ENCODE data around the gene GDE1. TPM values are rescaled to one million over a fixed set of nuclear protein-coding genes. Genes with fewer than 3 reads are reported as not detected.

GDE1 gene
- total RNA-seq, 1 donor from 2014 or later = 126 TPM

GRCh38 chr16:19460397-19460796, 61.5 kb downstream of the GDE1 start:
- intact Hi-C loops (cut with micrococcal nuclease) = no loop called here
- H3K27me3 ChIP-seq (ENCODE audit: low read depth) = peaks cover 22% of the 10 kb centered on the region
- no peak overlapping the region for H3K4me3 ChIP-seq
- no peak for TF ChIP-seq CTCF (IDR thresholded peaks at IDR 0.05; ENCODE audit: borderline replicate concordance)
- DNase-seq = no peak
- H3K27ac ChIP-seq (replicated peaks) = no peak overlapping the region
- H3K9me3 ChIP-seq (replicated peaks) = no peaks in the 10 kb centered on the region
- no peaks in the 10 kb centered on the region for H3K4me1 ChIP-seq
- H3K36me3 ChIP-seq = no peaks in the 10 kb centered on the region

GRCh38 chr16:19458722-19459379, 63.0 kb downstream of the GDE1 start:
- no peak overlapping the region for H3K4me3 ChIP-seq
- intact Hi-C loops (cut with micrococcal nuclease) = no loop called here
- no peaks in the 10 kb centered on the region for H3K36me3 ChIP-seq
- H3K27ac ChIP-seq (replicated peaks) = no peak overlapping the region
- peaks cover 22% of the 10 kb centered on the region for H3K27me3 ChIP-seq (ENCODE audit: low read depth)
- no peaks in the 10 kb centered on the region for H3K4me1 ChIP-seq
- no peak for DNase-seq
- no peaks in the 10 kb centered on the region for H3K9me3 ChIP-seq (replicated peaks)
- no peak for TF ChIP-seq CTCF (IDR thresholded peaks at IDR 0.05; ENCODE audit: borderline replicate concordance)

Other genes with a start within 250 kb of the GDE1 start
- not detected for gene CLEC19A, start 236.4 kb downstream of the GDE1 start, total RNA-seq
- 0.38 TPM for gene TMC5, start 104.2 kb downstream of the GDE1 start, total RNA-seq
- gene CCP110, start 1.8 kb upstream of the GDE1 start, total RNA-seq = 8.4 TPM
- 23.8 TPM for gene VPS35L, start 33.6 kb upstream of the GDE1 start, total RNA-seq
- gene KNOP1, start 196.1 kb upstream of the GDE1 start, total RNA-seq = 6.7 TPM
- 6.0 TPM for gene IQCK, start 196.2 kb upstream of the GDE1 start, total RNA-seq